ENCODE data around the gene TTC29.
A peak's percentile ranks its signal among the peaks of the same experiment; 100 is the strongest.
"Not testable (repeated sequence)": the region's sequence is repeated elsewhere in the genome, so short reads cannot be mapped to it uniquely, and the experiment has no call there.

The TTC29 gene

DNA sequence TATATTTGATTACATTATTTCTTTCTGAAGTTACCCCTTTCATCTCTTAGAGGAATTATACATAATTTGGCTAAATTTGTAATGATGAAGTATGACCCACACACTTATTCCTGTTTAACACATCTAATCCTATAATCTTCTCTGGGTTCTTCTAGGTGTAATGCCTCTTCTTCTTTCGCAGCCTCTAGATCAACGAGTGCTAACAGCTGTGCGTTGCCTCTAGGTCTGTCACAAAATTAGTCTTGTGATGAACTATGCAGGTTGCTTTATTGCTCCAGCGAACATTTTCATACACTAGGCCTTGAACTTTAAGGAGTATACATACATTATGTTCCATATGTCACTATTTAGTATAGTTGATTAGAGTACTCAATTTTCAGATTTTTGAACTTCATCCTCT lies 89.9 kb downstream of the TTC29 start:
- DNase-seq (ENCODE audit: low read depth) = no peak

DNA sequence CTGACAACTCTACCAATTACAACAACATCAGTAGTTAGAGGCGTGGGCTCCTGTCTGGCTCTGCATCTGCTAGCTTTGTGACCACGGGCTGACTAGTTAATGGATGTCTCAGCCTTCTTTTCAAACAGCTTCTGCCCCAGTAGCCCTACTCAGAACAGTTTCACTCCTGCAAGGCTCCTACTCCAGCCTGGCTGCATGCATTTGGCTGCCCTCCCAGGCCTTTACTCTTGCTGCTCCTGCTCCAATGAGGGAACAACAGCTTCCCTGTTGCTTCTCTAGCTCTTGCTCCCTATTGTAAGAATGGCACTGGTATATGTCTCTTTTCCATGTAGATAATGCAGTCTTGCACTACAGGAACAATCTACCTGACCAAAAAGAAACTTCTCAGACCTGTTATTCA lies 93.3 kb downstream of the TTC29 start:
- DNase-seq (ENCODE audit: low read depth) = no peak

DNA sequence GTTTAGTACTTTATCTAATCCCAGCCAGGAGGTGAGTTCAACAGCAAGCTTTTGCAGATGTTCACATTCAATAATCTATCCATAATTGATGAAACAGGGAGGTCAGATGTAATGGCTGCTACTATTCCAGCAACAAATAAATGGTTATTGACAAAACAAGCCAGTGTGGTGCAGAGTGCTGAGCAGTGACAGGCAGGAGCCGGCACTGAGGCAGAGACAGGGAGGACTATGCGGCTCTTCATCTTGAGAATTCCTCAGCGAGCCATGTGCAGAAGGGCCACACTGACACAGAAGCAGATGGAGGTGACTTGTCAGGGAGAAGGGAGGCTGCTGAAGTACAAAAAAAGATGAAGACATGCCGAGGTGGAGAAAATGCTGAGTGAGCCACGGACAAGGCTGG lies 98.3 kb downstream of the TTC29 start:
- DNase-seq (ENCODE audit: low read depth) = no peak

- DNase-seq (ENCODE audit: low read depth) = no peak
Observed at GRCh38 chr4:146846882-146847281, 98.8 kb downstream of the TTC29 start.

- DNase-seq (ENCODE audit: low read depth) = no peak
Observed at GRCh38 chr4:146844761-146845160, 100.9 kb downstream of the TTC29 start.

- no peak for DNase-seq (ENCODE audit: low read depth)
Observed at GRCh38 chr4:146842876-146843275, 102.8 kb downstream of the TTC29 start.

GRCh38 chr4:146840731-146841130 lies 104.9 kb downstream of the TTC29 start:
- DNase-seq (ENCODE audit: low read depth) = no peak

GRCh38 chr4:146835096-146835495 lies 110.6 kb downstream of the TTC29 start:
- DNase-seq (ENCODE audit: low read depth) = no peak

DNA sequence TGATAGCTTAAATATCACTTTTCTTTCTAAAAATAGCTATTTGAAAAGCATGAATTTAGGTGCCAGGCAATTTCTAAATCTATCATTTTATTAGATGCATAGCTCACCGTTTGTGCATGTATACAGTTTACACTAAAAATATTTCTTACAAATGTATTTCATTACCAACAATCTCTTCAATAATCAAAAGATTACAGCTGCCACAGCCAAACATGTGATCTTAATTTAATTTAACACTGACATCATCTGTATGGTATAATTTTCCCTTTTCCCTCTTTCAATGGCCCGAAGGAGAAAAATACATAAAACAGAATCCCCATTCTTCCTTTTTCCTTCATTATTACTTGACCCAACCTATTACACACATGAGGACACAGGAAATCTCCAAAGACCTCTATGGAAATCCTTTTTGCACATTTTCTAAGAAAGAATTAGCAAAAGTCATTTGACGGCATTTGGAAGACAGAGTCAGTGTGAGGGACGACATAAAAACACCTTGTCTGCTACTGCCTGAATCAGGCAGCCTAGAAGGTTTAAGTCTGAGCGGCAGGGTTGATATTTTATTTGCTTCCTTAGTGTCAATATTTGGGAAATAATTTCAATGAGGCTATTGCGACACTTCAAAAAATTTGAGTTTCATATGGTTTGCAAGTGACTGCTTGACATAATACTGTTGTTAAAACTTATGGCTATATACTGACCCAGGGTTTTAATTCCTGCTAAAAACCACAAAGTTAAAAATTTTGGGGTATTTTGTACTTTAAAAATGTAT lies 111.2 kb downstream of the TTC29 start:
- DNase-seq (ENCODE audit: low read depth) = no peak

DNA sequence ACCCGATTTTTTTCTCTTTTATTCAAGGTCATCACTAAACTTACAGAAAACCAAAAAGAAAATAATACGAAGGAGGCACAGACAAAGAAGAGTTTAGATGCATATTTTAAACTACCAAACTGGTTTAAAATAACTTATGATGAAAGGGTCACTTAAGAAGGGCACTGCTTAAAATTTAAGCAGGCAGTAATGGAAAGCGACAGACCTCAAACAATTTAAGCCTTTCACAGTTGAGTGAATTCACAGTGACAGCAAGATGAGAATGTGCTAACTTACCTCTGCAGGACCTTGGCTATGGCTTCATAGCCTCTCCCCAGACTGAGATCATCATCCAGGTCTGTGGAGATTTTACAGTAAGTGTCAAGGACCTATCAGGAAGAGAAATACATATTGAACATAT lies 112.1 kb downstream of the TTC29 start:
- DNase-seq (ENCODE audit: low read depth) = no peak

DNA sequence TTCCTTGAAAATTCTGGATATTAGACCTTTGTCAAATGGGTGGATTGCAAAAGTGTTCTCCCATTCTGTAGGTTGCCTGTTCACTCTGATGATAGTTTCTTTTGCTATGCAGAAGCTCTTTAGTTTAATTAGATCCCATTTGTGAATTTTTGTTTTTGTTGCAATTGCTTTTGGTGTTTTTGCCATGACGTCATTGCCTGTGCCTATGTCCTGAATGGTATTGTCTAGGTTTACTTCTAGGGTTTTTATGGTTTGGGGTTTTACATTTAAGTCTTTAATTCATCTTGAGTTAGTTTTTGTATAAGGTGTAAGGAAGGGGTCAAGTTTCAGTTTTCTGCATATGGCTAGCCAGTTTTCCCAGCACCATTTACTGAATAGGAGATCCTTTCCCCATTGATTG lies 122.7 kb downstream of the TTC29 start:
- not testable (repeated sequence) for DNase-seq (ENCODE audit: low read depth)

DNA sequence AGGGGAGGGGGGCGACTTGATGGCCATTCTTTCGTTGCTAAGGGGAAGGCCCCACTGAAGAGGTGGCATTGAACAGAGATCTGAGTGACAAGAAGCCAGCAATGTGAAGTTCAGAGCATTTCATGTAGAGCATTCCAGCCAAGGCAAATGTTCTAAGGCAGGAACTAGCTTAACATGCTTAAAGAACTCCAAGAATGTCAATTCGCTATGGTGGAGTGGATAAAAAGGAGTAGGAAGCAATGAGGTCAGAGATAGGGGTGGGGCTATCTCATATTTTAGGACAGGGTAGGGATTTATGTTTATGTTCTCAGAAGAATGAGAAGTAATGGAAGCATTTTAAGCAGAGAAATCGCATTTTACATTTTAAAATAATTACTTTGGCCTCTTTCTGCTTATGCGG lies 130.9 kb downstream of the TTC29 start:
- peak; percentile 8 for DNase-seq (ENCODE audit: low read depth)

DNA sequence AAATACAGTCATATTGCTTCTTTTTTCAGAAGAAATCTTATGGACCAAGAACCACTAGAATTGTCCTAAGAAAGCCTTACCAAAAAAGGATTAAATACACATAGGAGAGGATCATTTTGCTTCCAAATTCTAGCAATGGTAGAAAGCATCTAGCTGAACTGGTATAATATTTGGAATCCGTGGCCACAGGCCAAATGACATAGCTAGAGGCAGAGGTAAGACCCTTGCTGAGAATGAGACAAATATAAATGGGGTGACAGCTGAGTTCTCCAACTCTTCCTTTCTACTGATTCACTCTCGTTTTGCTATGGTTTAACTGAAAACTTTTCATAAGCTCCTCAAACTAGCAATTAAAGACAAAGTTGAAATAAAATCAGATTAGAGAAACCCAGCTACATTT lies 150.0 kb downstream of the TTC29 start:
- no peak for DNase-seq (ENCODE audit: low read depth)

DNA sequence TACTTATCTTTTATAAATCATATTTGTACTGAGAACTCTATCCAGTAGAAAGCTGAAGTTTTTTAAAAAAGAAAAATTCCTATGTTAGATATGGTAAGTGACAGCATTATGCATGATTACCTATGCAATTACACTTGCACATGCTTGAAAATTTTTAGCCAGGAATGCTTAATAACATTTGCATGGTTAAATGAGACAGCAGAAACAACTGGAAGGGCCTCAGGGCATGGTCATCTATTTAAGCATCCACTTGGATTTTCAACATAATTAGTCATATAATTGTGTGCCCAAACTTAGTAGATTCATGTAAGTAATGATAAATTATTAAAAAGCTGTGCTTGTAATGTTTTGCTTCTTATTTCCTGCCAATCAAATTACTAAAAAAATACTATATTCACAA lies 151.9 kb downstream of the TTC29 start:
- DNase-seq (ENCODE audit: low read depth) = no peak

GRCh38 chr4:146791439-146791838 lies 154.2 kb downstream of the TTC29 start:
- no peak for DNase-seq (ENCODE audit: low read depth)

DNA sequence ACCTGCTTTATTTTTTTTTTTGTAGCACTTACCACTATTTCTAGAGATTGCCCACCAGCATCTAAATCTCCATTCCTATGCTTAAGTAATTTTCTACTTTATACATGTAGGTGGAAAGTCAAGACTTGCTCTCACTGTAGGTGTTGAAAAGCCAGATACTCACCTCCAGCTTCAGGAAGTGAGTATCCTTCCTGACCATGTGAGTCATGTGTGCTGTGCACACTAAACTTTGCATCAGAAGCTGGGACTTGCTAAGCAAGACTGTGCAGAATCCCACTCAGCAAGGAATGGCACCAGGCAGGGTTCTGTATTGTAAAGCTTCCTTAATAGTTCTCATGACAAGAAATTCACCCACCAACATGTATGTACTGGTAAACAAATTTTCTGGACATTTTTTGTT lies 155.1 kb downstream of the TTC29 start:
- DNase-seq (ENCODE audit: low read depth) = peak; percentile 35

DNA sequence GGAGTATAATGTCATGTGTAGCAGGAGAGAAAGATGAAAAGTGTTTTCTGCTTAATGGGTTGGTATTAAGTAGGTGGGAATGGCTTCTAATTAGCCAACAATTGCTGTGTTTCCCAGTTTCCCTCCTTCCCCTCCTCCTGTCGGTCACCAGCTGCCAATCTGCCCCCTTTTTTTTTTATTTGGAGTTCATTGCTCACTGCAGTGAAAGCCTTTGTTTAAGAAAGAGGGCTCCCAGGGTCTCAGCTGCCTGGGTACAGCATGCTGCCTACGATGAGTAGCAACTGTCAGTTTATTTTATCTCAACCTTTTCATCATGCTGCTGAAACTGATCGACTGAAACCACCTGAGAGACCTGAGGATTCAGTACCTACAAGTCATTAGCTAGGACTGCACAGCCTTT lies 157.9 kb downstream of the TTC29 start:
- no peak for DNase-seq (ENCODE audit: low read depth)

- no peak for DNase-seq (ENCODE audit: low read depth)
Observed at GRCh38 chr4:146776691-146777090, 169.0 kb downstream of the TTC29 start.

GRCh38 chr4:146763560-146763959 lies 182.1 kb downstream of the TTC29 start:
- DNase-seq (ENCODE audit: low read depth) = no peak

DNA sequence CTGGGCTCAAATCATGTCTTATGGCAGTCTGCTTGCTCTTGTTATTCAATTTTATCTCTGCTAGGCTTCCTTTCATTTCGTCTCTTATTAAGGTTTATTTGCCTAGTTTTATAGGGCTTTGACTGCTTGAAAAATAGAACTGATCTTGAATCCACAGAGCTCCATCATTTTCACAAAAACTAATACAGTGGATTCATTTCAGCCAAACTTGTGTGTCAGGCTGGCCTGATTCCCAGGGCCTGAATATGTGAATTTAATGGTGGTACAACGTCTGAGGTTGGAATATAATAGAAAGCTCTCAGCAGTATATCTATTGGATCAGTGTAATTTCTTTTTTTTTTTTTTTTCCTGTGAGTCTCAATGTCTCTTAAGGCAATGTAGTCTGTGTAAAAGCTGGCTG lies 183.6 kb downstream of the TTC29 start:
- DNase-seq (ENCODE audit: low read depth) = no peak

DNA sequence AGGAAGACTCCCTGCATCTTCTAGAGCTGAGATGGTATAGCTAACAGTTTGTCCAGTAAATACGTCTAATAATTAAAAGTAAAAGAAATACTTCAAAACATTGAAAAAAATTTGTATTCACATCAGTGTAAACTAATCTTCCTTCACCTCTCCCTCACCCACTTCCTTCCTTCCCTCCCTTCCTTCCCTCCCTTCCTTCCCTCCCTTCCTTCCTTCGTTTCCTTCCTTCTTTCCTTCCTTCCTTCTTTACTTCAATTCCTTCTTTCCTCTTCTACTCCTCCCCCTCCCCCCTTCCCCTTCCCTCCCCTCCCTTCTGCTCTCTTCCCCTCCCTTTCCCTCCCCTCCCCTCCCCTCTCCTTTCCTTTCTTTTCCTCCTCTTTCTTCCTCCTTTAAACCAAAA lies 203.2 kb downstream of the TTC29 start:
- DNase-seq (ENCODE audit: low read depth) = no peak

DNA sequence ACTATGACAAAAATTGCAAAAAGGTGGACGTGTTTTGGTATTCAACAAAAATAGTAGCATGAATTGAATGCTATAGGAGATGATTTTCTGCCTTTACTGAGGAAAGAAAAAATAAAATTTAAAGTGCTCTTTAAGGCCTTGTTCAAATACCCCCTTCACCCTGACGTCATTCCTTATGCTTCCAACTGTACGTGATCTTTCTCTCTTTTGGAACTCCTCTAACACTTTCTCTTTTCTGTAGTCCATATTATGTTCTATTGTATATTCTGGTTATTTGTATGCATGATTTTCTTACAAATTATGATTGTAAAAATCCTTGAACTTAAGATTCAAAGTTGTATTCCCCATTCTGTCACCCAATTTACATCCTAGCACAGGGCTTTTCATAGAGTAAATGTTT lies 206.5 kb downstream of the TTC29 start:
- DNase-seq (ENCODE audit: low read depth) = no peak

- not testable (repeated sequence) for DNase-seq (ENCODE audit: low read depth)
Observed at GRCh38 chr4:146723519-146723918, 222.1 kb downstream of the TTC29 start.

GRCh38 chr4:146709956-146710355 lies 235.7 kb downstream of the TTC29 start:
- peak; percentile 3 for DNase-seq (ENCODE audit: low read depth)
